ENCODE results near the gene RAX.
A peak's percentile ranks its signal among the peaks of the same experiment; 100 is the strongest.

Gene RAX

DNA sequence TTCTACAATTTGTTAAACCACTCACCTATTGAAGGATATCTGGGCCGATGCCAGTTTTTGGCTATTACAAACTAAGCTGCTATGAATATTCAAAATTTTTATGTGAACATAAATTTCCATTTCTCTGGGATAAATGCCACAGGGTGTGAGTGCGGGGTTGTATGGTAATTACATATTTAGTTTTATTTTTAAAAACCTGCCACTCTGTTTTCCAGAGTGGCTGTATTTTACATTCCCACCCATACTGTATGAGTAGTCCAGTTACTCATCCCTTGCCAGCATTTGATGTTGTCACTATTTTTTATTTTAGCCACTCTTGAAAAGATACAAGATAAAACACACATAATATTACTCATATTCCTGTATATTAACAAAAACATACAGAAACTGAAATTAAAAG, 30.3 kb downstream of the RAX start:
- no peak for DNase-seq (ENCODE audit: low read depth)

DNA sequence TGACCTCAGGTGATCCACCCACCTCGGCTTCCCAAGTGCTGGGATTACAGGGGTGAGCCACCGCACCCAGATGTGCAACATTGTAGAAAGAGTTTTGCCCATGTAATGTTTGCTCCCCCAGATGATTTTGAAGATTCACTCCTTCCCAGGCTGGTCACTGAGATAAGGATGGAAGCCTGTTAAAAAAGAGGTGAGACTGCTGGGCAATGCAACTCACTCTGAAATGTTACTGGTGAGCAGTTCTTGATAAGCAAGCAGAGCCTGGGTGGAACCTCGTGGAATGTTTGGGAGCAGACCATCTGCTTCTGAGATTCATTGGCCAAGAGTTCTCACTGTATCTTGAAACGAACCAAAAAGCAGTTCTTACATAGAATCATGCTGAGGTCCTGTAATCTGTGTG, 33.6 kb downstream of the RAX start:
- DNase-seq (ENCODE audit: low read depth), result no peak

DNA sequence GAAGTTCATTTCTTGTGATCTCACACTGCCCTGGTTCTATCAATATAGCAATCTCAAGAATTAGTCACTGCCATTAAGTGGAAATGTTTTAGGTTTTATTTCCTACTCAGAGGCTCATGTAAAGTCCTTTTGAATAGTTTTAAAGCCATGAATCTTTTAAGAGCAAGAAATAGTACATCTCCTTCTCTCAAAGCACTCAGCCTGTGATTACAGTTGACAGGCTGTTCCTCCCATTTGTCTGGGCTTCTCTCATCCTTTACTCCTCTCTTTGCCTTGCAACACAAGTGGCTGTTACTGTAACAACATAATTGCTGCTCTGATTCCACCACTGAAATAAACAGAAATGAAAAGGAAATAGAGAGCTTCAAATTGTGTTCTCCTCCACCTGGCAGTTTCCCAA, 34.9 kb downstream of the RAX start:
- DNase-seq (ENCODE audit: low read depth), result no peak

DNA sequence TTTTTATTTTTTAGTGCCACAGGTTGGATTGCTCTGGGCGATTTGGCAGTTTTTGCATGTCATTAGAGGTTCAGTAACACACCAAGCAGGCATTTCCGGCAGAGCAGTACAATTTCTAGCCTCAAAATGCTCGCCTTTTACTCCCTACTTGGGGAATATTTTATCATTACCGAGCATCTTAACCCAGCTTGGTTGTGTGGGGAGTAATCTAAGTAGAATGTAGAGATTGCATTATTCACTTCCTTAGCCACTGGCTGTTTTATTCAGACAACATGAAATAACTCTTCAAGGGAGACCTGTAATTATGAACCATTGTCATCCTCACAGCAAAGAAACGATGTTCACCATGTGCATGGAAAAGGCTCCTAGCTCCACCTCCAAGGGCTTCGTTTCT, 40.2 kb downstream of the RAX start:
- peak; percentile 25 for DNase-seq (ENCODE audit: low read depth)

DNA sequence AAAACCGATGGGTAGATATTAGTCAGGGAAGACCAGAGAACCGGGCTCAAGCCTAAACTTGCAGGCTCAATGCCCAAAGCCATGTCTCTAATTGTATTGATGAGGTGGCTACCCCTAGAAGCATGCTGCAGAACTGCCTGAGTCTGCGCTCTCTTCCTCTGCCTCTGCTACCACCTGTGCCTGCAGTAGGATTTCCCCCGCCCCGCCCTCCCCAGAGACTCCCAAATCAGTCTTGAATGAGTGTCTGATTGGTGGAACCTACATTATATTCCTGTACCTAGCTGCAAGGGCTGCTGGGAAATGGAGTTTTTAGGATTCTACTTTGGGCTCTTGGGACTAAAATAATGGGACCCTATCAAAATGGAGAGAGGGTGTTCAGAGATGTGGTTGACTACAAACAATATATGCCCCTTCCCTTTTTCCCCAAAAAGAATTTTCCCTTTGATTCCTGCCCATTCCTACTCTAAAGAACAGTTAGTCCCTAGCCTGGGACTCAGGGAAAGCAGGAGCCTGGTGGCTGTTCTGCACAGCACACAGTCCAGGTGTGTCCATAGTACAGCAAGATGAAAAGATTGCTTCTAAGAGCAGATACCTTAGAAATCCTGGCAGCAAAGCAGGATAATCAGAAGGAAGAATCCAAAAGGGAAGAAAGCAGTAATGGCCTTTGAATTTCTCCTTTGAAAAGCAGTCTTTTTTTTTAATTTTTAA, 40.8 kb downstream of the RAX start:
- no peak for DNase-seq (ENCODE audit: low read depth)

- no peak for DNase-seq (ENCODE audit: low read depth)
Measured at GRCh38 chr18:59231877-59232276, 41.4 kb downstream of the RAX start.

GRCh38 chr18:59231114-59231513, 42.1 kb downstream of the RAX start:
- DNase-seq (ENCODE audit: low read depth), result no peak

DNA sequence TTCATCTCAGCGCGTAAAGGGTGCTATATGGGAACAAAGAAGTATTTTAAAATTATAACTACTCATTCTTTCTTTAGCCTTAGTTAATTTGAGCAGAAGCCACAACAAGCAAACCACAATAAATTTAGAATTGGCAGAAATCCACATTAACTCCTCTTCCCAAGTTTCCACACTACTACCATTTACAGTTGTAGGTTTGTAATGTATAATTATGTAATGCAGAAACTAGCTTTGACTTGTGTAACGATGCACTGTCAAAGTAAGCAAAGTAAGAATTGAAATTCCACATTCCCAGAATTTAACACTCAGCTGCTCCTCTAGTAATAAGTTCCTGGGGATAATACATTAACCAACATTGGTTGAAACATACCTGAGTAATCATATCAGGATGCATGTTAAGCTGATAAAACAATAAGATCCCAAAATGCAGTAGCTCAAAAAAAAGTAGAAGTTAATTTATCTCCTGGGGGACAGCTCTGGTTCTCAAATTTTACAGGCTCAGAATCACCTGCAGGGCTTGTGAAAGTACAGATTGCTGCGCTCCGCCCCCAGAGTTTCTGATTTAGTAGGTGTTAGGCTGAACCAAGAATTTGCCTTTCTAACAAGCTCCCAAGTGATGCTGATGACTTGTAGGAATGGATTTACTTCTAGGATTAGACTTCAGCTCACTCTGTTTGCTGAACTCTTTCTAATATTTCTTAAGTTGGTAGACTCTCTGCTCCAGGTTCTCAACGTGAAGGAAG, 43.4 kb downstream of the RAX start:
- no peak for DNase-seq (ENCODE audit: low read depth)

DNA sequence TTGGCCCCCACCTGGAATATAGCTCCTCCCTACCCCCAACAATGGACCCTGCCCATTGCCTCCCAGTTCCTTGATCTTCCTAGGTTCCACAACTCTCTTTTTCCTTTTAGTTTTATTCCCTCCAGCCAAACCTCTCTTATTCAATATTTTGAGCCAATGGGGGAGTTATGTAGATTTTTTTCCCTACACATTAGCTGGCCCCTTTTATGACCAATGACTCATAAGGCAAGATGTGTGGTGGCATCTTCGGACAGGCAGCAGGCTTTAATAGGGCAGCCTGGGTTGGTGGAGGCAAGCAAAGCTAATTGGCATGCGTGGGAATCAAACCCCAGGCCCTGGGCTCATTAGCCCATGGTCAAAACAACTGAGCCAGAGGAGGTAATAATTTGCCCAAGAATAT, 44.1 kb downstream of the RAX start:
- no peak for DNase-seq (ENCODE audit: low read depth)

DNA sequence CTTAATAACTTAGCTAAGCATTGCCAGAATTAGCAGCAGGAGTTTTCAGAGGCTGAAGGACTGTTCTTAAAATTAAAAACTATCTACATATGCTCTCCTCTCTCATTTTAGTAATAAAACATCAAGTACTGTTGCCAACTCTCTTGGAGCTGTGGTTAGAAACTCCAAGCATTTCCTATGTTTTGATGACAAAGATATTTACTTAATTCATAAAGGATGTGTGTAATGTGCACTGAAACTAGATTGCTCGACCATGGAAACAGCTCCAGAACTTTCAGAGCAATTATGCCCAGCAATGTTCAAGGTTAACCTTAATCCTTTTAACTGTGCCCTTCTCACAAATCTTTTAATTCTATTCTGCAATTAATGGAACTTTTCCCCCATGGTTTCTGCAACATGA, 44.9 kb downstream of the RAX start:
- DNase-seq (ENCODE audit: low read depth), result peak; percentile 28

- DNase-seq (ENCODE audit: low read depth), result no peak
Measured at GRCh38 chr18:59222341-59222740, 50.9 kb downstream of the RAX start.

- no peak for DNase-seq (ENCODE audit: low read depth)
Measured at GRCh38 chr18:59220784-59221765, 52.2 kb downstream of the RAX start.

GRCh38 chr18:59220164-59220783, 53.0 kb downstream of the RAX start:
- DNase-seq (ENCODE audit: low read depth), result no peak

- DNase-seq (ENCODE audit: low read depth), result no peak
Measured at GRCh38 chr18:59219672-59220163, 53.5 kb downstream of the RAX start, which contains the start of gene GRP. GRP (plus strand) TSS chr18:59220158; CDS start chr18:59220266, 108 bp downstream.

DNA sequence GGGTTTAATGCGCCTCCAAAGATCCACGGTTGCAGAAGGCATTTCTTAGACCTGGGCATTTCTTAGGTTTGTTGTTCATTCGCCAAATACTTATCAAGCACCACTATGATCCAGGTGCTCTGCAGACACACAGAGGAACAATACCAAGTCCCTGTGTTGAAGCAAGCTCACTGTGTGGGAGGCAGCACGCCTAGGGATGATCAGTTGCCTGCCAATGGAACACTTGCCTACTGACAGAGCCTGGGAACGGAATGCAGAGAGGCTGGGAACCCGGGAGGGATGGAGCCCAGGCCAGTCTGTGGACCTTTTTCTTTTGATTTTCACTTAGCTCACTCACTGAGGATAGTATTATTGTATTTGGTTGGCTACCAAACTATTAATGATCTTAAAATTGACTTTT, 55.2 kb downstream of the RAX start:
- no peak for DNase-seq (ENCODE audit: low read depth)
